Hepatocyte (in vitro differentiated cells): Measurements from ENCODE around the gene GLRX3. TPM values are rescaled to one million over a fixed set of nuclear protein-coding genes. Genes with fewer than 3 reads are reported as not detected.

ENCODE experiments used
- DNase-seq: peaks from one replicate; pipeline ENCODE4 v3.0.0-alpha.2; 2016; ENCODE audit warnings: low spot score
- H2AFZ ChIP-seq: fragments of 200-600 bp; sonication (generic); 2 replicates; pipeline ENCODE4 v1.6.0; 2016; ENCODE audit warnings: antibody characterized with exemption, mild to moderate bottlenecking
- H3K27ac ChIP-seq: fragments of 200-600 bp; sonication (generic); 2 replicates; pipeline ENCODE4 v1.5.1; 2016; ENCODE audit warnings: mild to moderate bottlenecking
- H3K27me3 ChIP-seq: fragments of 200-600 bp; sonication (generic); 2 replicates; pipeline ENCODE4 v1.6.1; 2016
- H3K36me3 ChIP-seq: fragments of 200-600 bp; sonication (generic); replicated peaks from 2 replicates; pipeline ENCODE4 v1.5.1; 2016; ENCODE audit warnings: low read depth; ENCODE audit not compliant: insufficient read depth
- H3K4me1 ChIP-seq: fragments of 200-600 bp; sonication (generic); 2 replicates; pipeline ENCODE4 v1.5.1; 2016; ENCODE audit warnings: mild to moderate bottlenecking, moderate library complexity; ENCODE audit not compliant: insufficient read depth
- H3K4me2 ChIP-seq: fragments of 200-600 bp; sonication (generic); 2 replicates; pipeline ENCODE4 v1.6.0; 2016
- H3K4me3 ChIP-seq: fragments of 200-600 bp; sonication (generic); 2 replicates; pipeline ENCODE4 v1.5.1; 2016; ENCODE audit warnings: mild to moderate bottlenecking
- H3K79me2 ChIP-seq: fragments of 200-600 bp; sonication (generic); 2 replicates; pipeline ENCODE4 v1.6.0; 2017; ENCODE audit warnings: mild to moderate bottlenecking
- H3K9me2 ChIP-seq: fragments of 200-600 bp; sonication (generic); replicated peaks from 2 replicates; pipeline ENCODE4 v1.6.0; 2017; ENCODE audit warnings: mild to moderate bottlenecking; ENCODE audit not compliant: insufficient read depth
- H3K9me3 ChIP-seq: fragments of 200-600 bp; sonication (generic); 2 replicates; pipeline ENCODE4 v1.5.1; 2016; ENCODE audit warnings: low read depth, mild to moderate bottlenecking
- H4K20me1 ChIP-seq: fragments of 200-600 bp; sonication (generic); 2 replicates; pipeline ENCODE4 v1.6.0; 2016; ENCODE audit warnings: mild to moderate bottlenecking; ENCODE audit not compliant: insufficient read depth, poor library complexity, severe bottlenecking
- CTCF ChIP-seq: fragments of 200-600 bp; sonication (generic); IDR thresholded peaks from 2 replicates; pipeline ENCODE4 v1.5.1; 2016; ENCODE audit warnings: antibody characterized with exemption, mild to moderate bottlenecking; ENCODE audit not compliant: poor library complexity
- EZH2 ChIP-seq: fragments of 200-600 bp; sonication (generic); IDR thresholded peaks from 2 replicates; pipeline ENCODE4 v1.6.1; 2016; ENCODE audit warnings: antibody characterized with exemption, mild to moderate bottlenecking, borderline replicate concordance
- EZH2phosphoT487 ChIP-seq: fragments of 200-600 bp; sonication (generic); IDR thresholded peaks from one replicate; pipeline ENCODE4 v1.6.1; 2018; ENCODE audit warnings: antibody characterized with exemption, mild to moderate bottlenecking, low read depth, moderate library complexity; ENCODE audit not compliant: unreplicated experiment, severe bottlenecking
- WGBS: methylation state at CpG from one replicate; pipeline ENCODE4 v1.1.6; 2016; ENCODE audit warnings: low lambda C conversion rate; ENCODE audit errors: missing lambda C conversion rate; 5-methylcytosine and 5-hydroxymethylcytosine counted together
- polyA plus RNA-seq: library from polyadenylated mRNA; unstranded; fragments of >200 nt; fragmentation: Nextera tagmentation; extraction: Ambion mirVana; gene quantifications from 2 replicates; pipeline ENCODE4 v1.2.1, GENCODE V29; 2016
- total RNA-seq: library from RNA; depleted of rRNA; stranded (reverse); fragments of >200 nt; gene quantifications from 2 replicates; pipeline ENCODE4 v1.2.3, GENCODE V29; 2014

GLRX3 gene
- total and polyA plus RNA-seq, 2 experiments from 2014 or later = 90.6 to 100 TPM

DNA sequence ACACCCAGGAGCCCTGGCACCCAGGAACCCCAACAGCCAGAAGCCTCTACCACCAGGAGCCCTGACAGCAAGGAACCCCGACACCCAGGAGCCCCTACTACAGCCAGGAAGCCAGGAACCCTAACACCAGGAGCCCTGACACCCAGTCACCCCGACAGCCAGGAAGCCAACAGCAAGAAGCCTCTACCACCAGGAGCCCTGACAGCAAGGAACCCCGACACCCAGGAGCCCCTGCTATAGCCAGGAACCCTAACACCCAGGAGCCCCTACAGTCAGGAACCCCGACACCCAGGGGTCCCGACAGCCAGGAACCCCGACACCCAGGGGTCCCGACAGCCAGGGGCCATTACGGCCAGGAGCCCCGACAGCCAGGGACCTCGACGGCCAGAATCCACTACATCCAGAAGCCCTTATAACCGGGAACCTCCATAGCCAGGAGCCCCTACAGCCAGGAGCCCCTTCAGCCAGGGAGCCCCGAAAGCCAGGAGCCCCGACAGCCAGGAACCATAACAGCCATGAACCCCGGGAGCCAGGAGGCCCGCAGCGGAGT lies 440 bp upstream of the GLRX3 start:
- Histone ChIP-seq H3K4me3 (peak overlapping the region; percentile 22), H3K79me2 (peaks cover 42% of the 10 kb centered on the region), H2AFZ (peak overlapping the region; percentile 92), H3K9me3 (no peaks in the 10 kb centered on the region), H4K20me1 (peaks cover 16% of the 10 kb centered on the region), H3K4me2 (peak overlapping the region; percentile 95), H3K27ac (peak overlapping the region; percentile 90), H3K4me1 (peaks cover 15% of the 10 kb centered on the region), H3K9me2 (no peaks in the 10 kb centered on the region), H3K27me3 (no peaks in the 10 kb centered on the region), H3K36me3 (no peaks in the 10 kb centered on the region)
- 34% methylated on average over 17 of the region's 17 CpGs for WGBS
- TF ChIP-seq EZH2 (no peak), CTCF (no peak), EZH2phosphoT487 (no peak)
- DNase-seq = no peak

DNA sequence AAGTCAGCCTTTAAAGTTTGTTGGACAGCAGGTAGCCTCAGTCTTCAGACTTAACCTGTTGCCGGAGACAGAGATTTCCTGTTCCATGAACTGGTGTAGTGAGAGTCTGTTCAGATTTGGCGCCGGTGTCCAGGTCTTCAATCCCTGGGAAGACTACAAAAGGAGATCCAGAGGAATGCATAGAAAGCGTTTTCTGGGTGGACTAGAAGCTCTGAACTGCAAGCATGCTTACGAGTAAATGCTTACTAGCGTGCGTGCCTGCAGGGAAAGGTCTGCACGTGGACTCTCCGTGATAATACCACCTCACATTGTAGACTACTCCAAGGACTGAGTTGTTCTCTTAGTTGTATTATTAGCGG lies 878 bp downstream of the GLRX3 start:
- Histone ChIP-seq H3K27me3 (no peaks in the 10 kb centered on the region), H3K9me2 (no peaks in the 10 kb centered on the region), H3K79me2 (peaks cover 55% of the 10 kb centered on the region), H3K4me1 (peaks cover 15% of the 10 kb centered on the region), H3K27ac (peak overlapping the region; percentile 90), H3K9me3 (no peaks in the 10 kb centered on the region), H3K36me3 (no peaks in the 10 kb centered on the region), H3K4me2 (peak overlapping the region; percentile 92), H3K4me3 (peak overlapping the region; percentile 87), H2AFZ (peak overlapping the region; percentile 59), H4K20me1 (peaks cover 27% of the 10 kb centered on the region)
- TF ChIP-seq EZH2 = no peak
- no peak for TF ChIP-seq EZH2phosphoT487
- no peak for TF ChIP-seq CTCF
- 1% methylated on average over 10 of the region's 10 CpGs for WGBS
- DNase-seq = peak; percentile 68

GRCh38 chr10:130137659-130138478 lies 1.7 kb downstream of the GLRX3 start:
- Histone ChIP-seq H4K20me1 (peaks cover 33% of the 10 kb centered on the region), H3K4me1 (peaks cover 15% of the 10 kb centered on the region), H2AFZ (no peak overlapping the region), H3K4me3 (peak overlapping the region; percentile 87), H3K4me2 (peak overlapping the region; percentile 92), H3K79me2 (peaks cover 63% of the 10 kb centered on the region), H3K27me3 (no peaks in the 10 kb centered on the region), H3K27ac (peak overlapping the region; percentile 90), H3K36me3 (no peaks in the 10 kb centered on the region), H3K9me3 (no peaks in the 10 kb centered on the region), H3K9me2 (no peaks in the 10 kb centered on the region)
- 88% methylated on average over 28 of the region's 28 CpGs for WGBS
- TF ChIP-seq CTCF (no peak), EZH2 (no peak), EZH2phosphoT487 (no peak)
- DNase-seq = peak; percentile 30
